Thyroid gland (tissue), 4 donors: Measurements from ENCODE around the gene SCIN. TPM values are rescaled to one million over a fixed set of nuclear protein-coding genes. Genes with fewer than 3 reads are reported as not detected.

Experiments
- DNase-seq, 2 donors: peaks; one replicate each; pipeline ENCODE4 v3.0.0-alpha.2; 2019
- H3K27ac ChIP-seq, 3 donors: fragments of 200-600 bp; sonication (generic); 1 replicate in 2 of 3; 2 replicates in 1 of 3; pipeline ENCODE4 v1.5.1; 2016 to 2019; ENCODE audit warnings: mild to moderate bottlenecking in 1 of 3, moderate library complexity in 1 of 3
- H3K27me3 ChIP-seq: fragments of 200-600 bp; sonication (generic); one replicate; pipeline ENCODE4 v1.5.1; 2019
- H3K36me3 ChIP-seq, 2 donors: fragments of 200-600 bp; sonication (generic); one replicate each; pipeline ENCODE4 v1.5.1; 2016 to 2019
- H3K4me1 ChIP-seq, 2 donors: fragments of 200-600 bp; sonication (generic); one replicate each; pipeline ENCODE4 v1.5.1; 2017 to 2019
- H3K4me3 ChIP-seq, 3 donors: fragments of 200-600 bp; sonication (generic); replicated peaks in 1 of 3; 1 replicate in 2 of 3; 2 replicates in 1 of 3; pipeline ENCODE4 v1.5.1; 2016; ENCODE audit warnings: mild to moderate bottlenecking in 1 of 3
- H3K9me3 ChIP-seq: fragments of 200-600 bp; sonication (generic); one replicate; pipeline ENCODE4 v1.5.1; 2017
- POLR2A ChIP-seq, 2 donors: fragments of 450-650 bp; IDR thresholded peaks; one replicate each; pipeline ENCODE4 v1.6.1; 2017; ENCODE audit warnings: antibody characterized with exemption in 2 of 2, mild to moderate bottlenecking in 2 of 2, moderate library complexity in 1 of 2
- WGBS, 2 donors: methylation state at CpG; one replicate each; pipeline ENCODE4 v1.1.5; 2017; 5-methylcytosine and 5-hydroxymethylcytosine counted together
- intact Hi-C: fragments of 100-400 bp; cut with DNase I; formaldehyde crosslinking; loops from one replicate; pipeline ENCODE4 v1.15.1; 2023
- total RNA-seq, 4 donors: library from RNA; depleted of rRNA; stranded (reverse); fragments of >200 nt; gene quantifications; one replicate each; pipeline ENCODE4 v1.2.3, GENCODE V29; 2016
- TF ChIP-seq, protein P1 (sequence below), 6 experiments: fragments of 200-600 bp in 3 of 6; fragments of 450-650 bp in 3 of 6; sonication (generic) in 3 of 6; IDR thresholded peaks; one replicate each; pipeline ENCODE4 v1.5.1; 2016 to 2019; ENCODE audit warnings: antibody characterized with exemption in 6 of 6, mild to moderate bottlenecking in 2 of 6, inconsistent platforms in 1 of 6, moderate library complexity in 1 of 6

SCIN gene
- total RNA-seq, 4 donors from 2014 or later: 0.67 to 8.4 (median 3.5) TPM

DNA sequence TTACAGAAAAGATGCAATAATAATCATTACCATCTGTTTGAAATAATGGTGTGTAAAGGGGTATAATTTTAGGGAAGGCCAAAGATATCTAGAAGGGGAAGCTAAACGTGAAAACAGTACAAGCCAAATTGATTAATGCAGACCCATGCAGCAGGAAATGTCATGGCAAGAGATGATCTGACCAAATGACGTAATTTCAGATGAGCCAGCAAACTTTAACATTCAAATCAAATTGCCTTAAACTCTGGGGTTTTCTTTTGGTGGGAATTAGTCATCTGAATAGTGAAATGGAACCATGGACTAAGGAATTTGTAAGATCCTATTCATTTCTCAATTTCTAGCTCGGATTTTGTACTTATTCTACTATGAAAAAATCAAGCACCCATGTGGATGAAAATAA is 21.4 kb upstream of the SCIN start:
- Histone ChIP-seq H3K4me3 (no peak overlapping the region), H3K27me3 (no peaks in the 10 kb centered on the region), H3K27ac (no peak overlapping the region), H3K4me1 (no peaks in the 10 kb centered on the region), H3K9me3 (no peaks in the 10 kb centered on the region), H3K36me3 (no peaks in the 10 kb centered on the region)
- no peak for TF ChIP-seq POLR2A (IDR thresholded peaks at IDR 0.05)
- TF ChIP-seq, protein P1, sequence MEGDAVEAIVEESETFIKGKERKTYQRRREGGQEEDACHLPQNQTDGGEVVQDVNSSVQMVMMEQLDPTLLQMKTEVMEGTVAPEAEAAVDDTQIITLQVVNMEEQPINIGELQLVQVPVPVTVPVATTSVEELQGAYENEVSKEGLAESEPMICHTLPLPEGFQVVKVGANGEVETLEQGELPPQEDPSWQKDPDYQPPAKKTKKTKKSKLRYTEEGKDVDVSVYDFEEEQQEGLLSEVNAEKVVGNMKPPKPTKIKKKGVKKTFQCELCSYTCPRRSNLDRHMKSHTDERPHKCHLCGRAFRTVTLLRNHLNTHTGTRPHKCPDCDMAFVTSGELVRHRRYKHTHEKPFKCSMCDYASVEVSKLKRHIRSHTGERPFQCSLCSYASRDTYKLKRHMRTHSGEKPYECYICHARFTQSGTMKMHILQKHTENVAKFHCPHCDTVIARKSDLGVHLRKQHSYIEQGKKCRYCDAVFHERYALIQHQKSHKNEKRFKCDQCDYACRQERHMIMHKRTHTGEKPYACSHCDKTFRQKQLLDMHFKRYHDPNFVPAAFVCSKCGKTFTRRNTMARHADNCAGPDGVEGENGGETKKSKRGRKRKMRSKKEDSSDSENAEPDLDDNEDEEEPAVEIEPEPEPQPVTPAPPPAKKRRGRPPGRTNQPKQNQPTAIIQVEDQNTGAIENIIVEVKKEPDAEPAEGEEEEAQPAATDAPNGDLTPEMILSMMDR (IDR thresholded peaks at IDR 0.05): no peak
- intact Hi-C loops: no loop called here
- DNase-seq: no peak
- WGBS, 2 donors: 83 to 84% methylated on average over 3 of the region's 3 CpGs

DNA sequence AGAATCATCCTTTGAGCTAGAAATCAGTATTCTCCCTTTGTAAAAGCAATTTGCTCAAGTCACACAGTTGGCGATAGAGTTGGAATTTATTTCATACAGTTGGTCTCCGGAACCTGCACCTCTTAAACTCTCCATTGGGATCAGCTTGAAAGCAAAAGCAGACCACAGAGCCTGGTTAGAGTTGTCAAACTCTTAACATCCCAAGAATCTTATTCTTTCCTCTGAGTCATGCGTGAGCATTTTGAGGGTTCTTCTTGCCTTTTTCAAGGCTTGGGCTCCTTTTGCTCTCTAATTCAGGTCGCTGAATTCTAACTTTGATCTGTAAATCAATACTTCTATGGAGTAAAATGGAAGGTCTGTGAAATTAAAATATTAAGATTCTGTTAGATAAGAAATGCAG is 19.6 kb upstream of the SCIN start:
- WGBS, 2 donors: 94 to 97% methylated on average over 4 of the region's 4 CpGs

DNA sequence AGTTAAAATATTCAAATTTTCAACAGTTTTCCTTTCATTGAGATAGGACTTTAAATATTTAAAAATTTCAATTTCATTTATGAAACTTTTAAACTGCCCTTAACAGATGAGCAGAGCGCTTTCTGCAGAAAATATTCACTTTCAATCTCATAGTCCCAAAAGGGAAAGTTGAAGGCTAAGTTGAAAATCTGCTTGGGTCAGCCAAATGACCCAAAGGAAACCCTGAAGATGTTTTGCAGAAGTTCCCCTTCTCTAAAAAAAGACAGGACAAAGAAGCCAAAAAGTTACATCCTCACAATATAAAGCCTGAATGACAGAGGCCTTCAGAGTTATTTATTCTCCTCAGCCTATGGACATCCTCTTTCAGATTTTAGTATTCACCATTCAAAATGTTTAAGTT is 17.6 kb upstream of the SCIN start:
- no peak for DNase-seq
- H3K27ac ChIP-seq: no peak overlapping the region
- no peaks in the 10 kb centered on the region for H3K27me3 ChIP-seq
- H3K9me3 ChIP-seq: no peaks in the 10 kb centered on the region
- TF ChIP-seq, protein P1 (IDR thresholded peaks at IDR 0.05): no peak
- TF ChIP-seq POLR2A (IDR thresholded peaks at IDR 0.05): no peak
- no peaks in the 10 kb centered on the region for H3K36me3 ChIP-seq
- H3K4me3 ChIP-seq: no peak overlapping the region
- intact Hi-C loops: no loop called here
- WGBS, 2 donors: 74 to 86% methylated on average over 1 of the region's 1 CpG
- no peaks in the 10 kb centered on the region for H3K4me1 ChIP-seq

More for the DNA sequence above, 19.6 kb upstream of the SCIN start:
- Histone ChIP-seq H3K9me3 (no peaks in the 10 kb centered on the region), H3K36me3 (no peaks in the 10 kb centered on the region), H3K27ac (no peak overlapping the region), H3K4me1 (no peaks in the 10 kb centered on the region), H3K4me3 (no peak overlapping the region), H3K27me3 (no peaks in the 10 kb centered on the region)
- intact Hi-C loops: no loop called here
- no peak for TF ChIP-seq POLR2A (IDR thresholded peaks at IDR 0.05)
- TF ChIP-seq, protein P1 (IDR thresholded peaks at IDR 0.05): no peak
- no peak for DNase-seq

DNA sequence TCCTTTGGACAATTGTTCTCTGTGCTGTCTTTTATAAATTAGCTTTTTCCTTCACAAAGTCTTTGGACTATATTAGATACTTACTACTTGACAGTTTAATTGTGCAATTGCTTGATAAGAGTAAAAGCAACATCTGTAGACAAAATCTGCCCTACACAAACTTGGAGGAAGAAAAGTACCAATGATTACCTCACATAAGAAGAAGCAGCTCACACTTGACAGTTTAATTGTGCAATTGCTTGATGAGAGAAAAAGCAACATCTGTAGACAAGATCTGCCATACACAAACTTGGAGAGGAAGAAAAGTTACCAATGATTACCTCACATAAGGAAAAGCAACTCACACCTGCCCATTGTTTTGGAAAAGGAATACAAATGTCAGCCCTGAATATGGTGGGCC is 17.1 kb upstream of the SCIN start:
- intact Hi-C loops: no loop called here
- no peaks in the 10 kb centered on the region for H3K27me3 ChIP-seq
- TF ChIP-seq, protein P1 (IDR thresholded peaks at IDR 0.05): no peak
- no peak for TF ChIP-seq POLR2A (IDR thresholded peaks at IDR 0.05)
- no peak overlapping the region for H3K27ac ChIP-seq
- no peaks in the 10 kb centered on the region for H3K4me1 ChIP-seq
- no peak overlapping the region for H3K4me3 ChIP-seq
- no peak for DNase-seq
- no peaks in the 10 kb centered on the region for H3K9me3 ChIP-seq
- H3K36me3 ChIP-seq: no peaks in the 10 kb centered on the region

DNA sequence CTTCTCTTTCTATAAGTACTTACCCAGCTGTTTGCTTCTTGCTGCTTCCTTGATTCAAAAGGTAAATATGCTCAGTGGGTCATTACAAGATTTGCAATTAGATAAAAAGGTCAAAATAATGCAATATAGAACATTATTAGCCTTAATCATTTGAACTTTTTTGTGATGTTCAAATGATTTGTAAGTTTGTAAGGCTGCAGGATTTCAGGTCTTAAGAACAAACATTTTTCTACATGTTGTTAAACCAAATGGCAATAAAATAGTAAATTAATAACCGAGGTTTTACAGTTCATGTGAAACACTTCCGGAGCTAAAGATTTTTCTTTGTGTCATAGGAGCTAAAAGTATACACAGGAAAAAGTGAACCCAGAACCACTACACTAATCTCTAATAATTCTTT is 16.2 kb upstream of the SCIN start:
- Histone ChIP-seq H3K9me3 (no peaks in the 10 kb centered on the region), H3K4me3 (no peak overlapping the region), H3K27ac (no peak overlapping the region), H3K36me3 (no peaks in the 10 kb centered on the region), H3K4me1 (no peaks in the 10 kb centered on the region), H3K27me3 (no peaks in the 10 kb centered on the region)
- 91 to 93% methylated on average over 2 of the region's 2 CpGs for WGBS, 2 donors
- no peak for DNase-seq
- TF ChIP-seq, protein P1 (IDR thresholded peaks at IDR 0.05): no peak
- TF ChIP-seq POLR2A (IDR thresholded peaks at IDR 0.05): no peak
- intact Hi-C loops: no loop called here
